Trophoblast cell (in vitro differentiated cells and primary cell): ENCODE data around the gene UQCC3.

Source experiments
- DNase-seq, 2 donors: peaks; one replicate each; pipeline ENCODE4 v3.0.0-alpha.2; 2016
- H2AFZ ChIP-seq: 2 replicates; pipeline ENCODE4 v1.6.1; 2013; ENCODE audit warnings: low read length, moderate library complexity, mild to moderate bottlenecking; ENCODE audit not compliant: insufficient read depth, poor library complexity
- H2AK5ac ChIP-seq: 2 replicates; pipeline ENCODE4 v1.6.1; 2013; ENCODE audit warnings: mild to moderate bottlenecking, low read length
- H2BK120ac ChIP-seq: 2 replicates; pipeline ENCODE4 v1.6.1; 2013; ENCODE audit warnings: low read length, mild to moderate bottlenecking, moderate library complexity; ENCODE audit not compliant: insufficient read depth, poor library complexity
- H2BK12ac ChIP-seq: 2 replicates; pipeline ENCODE4 v1.6.1; 2013; ENCODE audit warnings: mild to moderate bottlenecking, low read length, moderate library complexity
- H2BK5ac ChIP-seq: 2 replicates; pipeline ENCODE4 v1.6.1; 2013; ENCODE audit warnings: low read length, low read depth, moderate library complexity, mild to moderate bottlenecking; ENCODE audit not compliant: poor library complexity
- H3K14ac ChIP-seq: 2 replicates; pipeline ENCODE4 v1.6.1; 2013; ENCODE audit warnings: mild to moderate bottlenecking, low read length
- H3K18ac ChIP-seq: 2 replicates; pipeline ENCODE4 v1.6.1; 2013; ENCODE audit warnings: mild to moderate bottlenecking, low read length
- H3K23ac ChIP-seq: 2 replicates; pipeline ENCODE4 v1.6.1; 2013; ENCODE audit warnings: low read length
- H3K27ac ChIP-seq: 2 replicates; pipeline ENCODE4 v1.5.1; 2013; ENCODE audit warnings: low read depth, mild to moderate bottlenecking, inconsistent platforms, low read length, moderate library complexity
- H3K27me3 ChIP-seq: 2 replicates; pipeline ENCODE4 v1.6.1; 2013; ENCODE audit warnings: inconsistent platforms, mild to moderate bottlenecking, low read length, moderate library complexity; ENCODE audit not compliant: insufficient read depth
- H3K36me3 ChIP-seq, 2 experiments: 1 replicate in 1 of 2; 2 replicates in 1 of 2; pipeline ENCODE4 v1.6.1; 2013; ENCODE audit warnings: low read length in 2 of 2, mild to moderate bottlenecking in 2 of 2, moderate library complexity in 1 of 2; ENCODE audit not compliant: insufficient read depth in 2 of 2, control insufficient read depth in 1 of 2
- H3K4ac ChIP-seq: 2 replicates; pipeline ENCODE4 v1.6.1; 2013; ENCODE audit warnings: low read depth, mild to moderate bottlenecking, low read length, moderate library complexity
- H3K4me1 ChIP-seq, 2 experiments: 1 replicate in 1 of 2; 2 replicates in 1 of 2; pipeline ENCODE4 v1.6.1; 2013; ENCODE audit warnings: low read length in 2 of 2, mild to moderate bottlenecking in 2 of 2, moderate library complexity in 1 of 2; ENCODE audit not compliant: insufficient read depth in 2 of 2, control insufficient read depth in 1 of 2
- H3K4me2 ChIP-seq: 2 replicates; pipeline ENCODE4 v1.6.1; 2013; ENCODE audit warnings: inconsistent platforms, mild to moderate bottlenecking, low read length, moderate library complexity
- H3K4me3 ChIP-seq: 2 replicates; pipeline ENCODE4 v1.5.1; 2013; ENCODE audit warnings: mild to moderate bottlenecking, low read depth, low read length, inconsistent platforms
- H3K79me1 ChIP-seq: one replicate; pipeline ENCODE4 v1.6.1; 2013; ENCODE audit warnings: low read length
- H3K79me2 ChIP-seq: 2 replicates; pipeline ENCODE4 v1.6.1; 2013; ENCODE audit warnings: low read length, mild to moderate bottlenecking; ENCODE audit not compliant: control insufficient read depth, insufficient read depth, poor library complexity
- H3K9ac ChIP-seq: 2 replicates; pipeline ENCODE4 v1.6.1; 2013; ENCODE audit warnings: mild to moderate bottlenecking, low read length
- H3K9me3 ChIP-seq: 2 replicates; pipeline ENCODE4 v1.6.1; 2013; ENCODE audit warnings: low read depth, mild to moderate bottlenecking, control low read depth, inconsistent platforms, low read length; ENCODE audit not compliant: insufficient read depth
- H4K12ac ChIP-seq: 2 replicates; pipeline ENCODE4 v1.6.1; 2013; ENCODE audit warnings: low read depth, mild to moderate bottlenecking, low read length, moderate library complexity
- H4K8ac ChIP-seq: 2 replicates; pipeline ENCODE4 v1.6.1; 2013; ENCODE audit warnings: low read depth, mild to moderate bottlenecking, low read length, moderate library complexity
- H4K91ac ChIP-seq: one replicate; pipeline ENCODE4 v1.6.1; 2013; ENCODE audit warnings: low read depth, mild to moderate bottlenecking, low read length, moderate library complexity
- WGBS: extraction: QIAGEN DNeasy Blood & Tissue Kit; methylation state at CpG from one replicate; pipeline ENCODE4 v1.1.7; 2013; ENCODE audit warnings: missing lambda C conversion rate; ENCODE audit not compliant: insufficient read length, insufficient coverage; ENCODE audit errors: extremely low coverage; 5-methylcytosine and 5-hydroxymethylcytosine counted together

Gene UQCC3

GRCh38 chr11:62647609-62648005 is 23.9 kb upstream of the UQCC3 start:
- Histone ChIP-seq H3K4me3 (no peak overlapping the region), H4K8ac (no peak overlapping the region), H3K27me3 (no peaks in the 10 kb centered on the region), H4K91ac (no peak overlapping the region), H2AFZ (no peak overlapping the region), H3K4me2 (no peak overlapping the region), H3K18ac (no peak overlapping the region), H3K79me2 (peaks cover 12% of the 10 kb centered on the region), H3K27ac (no peak overlapping the region), H2AK5ac (no peak overlapping the region), H4K12ac (no peak overlapping the region), H2BK12ac (no peak overlapping the region), H3K79me1 (peaks cover 7% of the 10 kb centered on the region), H3K36me3 (peaks cover 30 to 35% of the 10 kb centered on the region in 2 experiments), H3K9ac (no peak overlapping the region), H3K14ac (no peak overlapping the region), H3K4me1 (peaks cover 8 to 14% of the 10 kb centered on the region in 2 experiments), H3K9me3 (no peaks in the 10 kb centered on the region), H2BK120ac (no peak overlapping the region), H3K23ac (no peak overlapping the region), H2BK5ac (no peak overlapping the region), H3K4ac (no peak overlapping the region)
- WGBS: no CpG with 5 or more reads among the region's 6 CpGs
- no peak for DNase-seq

- Histone ChIP-seq H3K4me2 (no peak overlapping the region), H4K12ac (no peak overlapping the region), H2BK5ac (no peak overlapping the region), H3K27ac (no peak overlapping the region), H3K9ac (no peak overlapping the region), H2BK120ac (no peak overlapping the region), H2AK5ac (no peak overlapping the region), H3K36me3 (peaks cover 30 to 35% of the 10 kb centered on the region in 2 experiments), H2AFZ (no peak overlapping the region), H3K9me3 (no peaks in the 10 kb centered on the region), H3K4me1 (peaks cover 9 to 15% of the 10 kb centered on the region in 2 experiments), H4K8ac (no peak overlapping the region), H4K91ac (no peak overlapping the region), H3K18ac (no peak overlapping the region), H3K23ac (no peak overlapping the region), H3K4ac (no peak overlapping the region), H3K14ac (no peak overlapping the region), H2BK12ac (no peak overlapping the region), H3K4me3 (no peak overlapping the region), H3K79me2 (peaks cover 17% of the 10 kb centered on the region), H3K27me3 (no peaks in the 10 kb centered on the region), H3K79me1 (peaks cover 13% of the 10 kb centered on the region)
- no peak for DNase-seq
- no CpG with 5 or more reads among the region's 24 CpGs for WGBS
These were observed 23.1 kb upstream of the UQCC3 start for GRCh38 chr11:62648185-62648966.

- Histone ChIP-seq H2AFZ (no peak overlapping the region), H3K27ac (no peak overlapping the region), H3K4me1 (peaks cover 10 to 17% of the 10 kb centered on the region in 2 experiments), H4K8ac (no peak overlapping the region), H3K18ac (no peak overlapping the region), H3K4me3 (no peak overlapping the region), H2BK5ac (no peak overlapping the region), H3K4ac (no peak overlapping the region), H3K23ac (no peak overlapping the region), H3K9me3 (no peaks in the 10 kb centered on the region), H2AK5ac (no peak overlapping the region), H4K91ac (no peak overlapping the region), H2BK120ac (no peak overlapping the region), H2BK12ac (no peak overlapping the region), H3K9ac (no peak overlapping the region), H3K14ac (no peak overlapping the region), H3K4me2 (no peak overlapping the region), H3K36me3 (peaks cover 27 to 31% of the 10 kb centered on the region in 2 experiments), H4K12ac (no peak overlapping the region), H3K79me2 (peaks cover 17% of the 10 kb centered on the region), H3K27me3 (no peaks in the 10 kb centered on the region), H3K79me1 (peaks cover 15% of the 10 kb centered on the region)
- no peak for DNase-seq
- WGBS: no CpG with 5 or more reads among the region's 11 CpGs
These were observed 22.5 kb upstream of the UQCC3 start for GRCh38 chr11:62648967-62649364.

- no peak overlapping the region for H2AFZ ChIP-seq
- H3K4me3 ChIP-seq: no peak overlapping the region
- no peak overlapping the region for H3K9ac ChIP-seq
- H3K4me1 ChIP-seq: peaks cover 10 to 17% of the 10 kb centered on the region in 2 experiments
- peaks cover 17% of the 10 kb centered on the region for H3K79me2 ChIP-seq
- no CpG with 5 or more reads among the region's 11 CpGs for WGBS
- H2AK5ac ChIP-seq: no peak overlapping the region
- no peak overlapping the region for H3K4me2 ChIP-seq
- peaks cover 15% of the 10 kb centered on the region for H3K79me1 ChIP-seq
- no peak overlapping the region for H3K27ac ChIP-seq
- H4K91ac ChIP-seq: no peak overlapping the region
- no peak overlapping the region for H4K12ac ChIP-seq
- no peaks in the 10 kb centered on the region for H3K9me3 ChIP-seq
- no peak overlapping the region for H3K14ac ChIP-seq
- H2BK12ac ChIP-seq: no peak overlapping the region
- H2BK5ac ChIP-seq: no peak overlapping the region
- no peak overlapping the region for H4K8ac ChIP-seq
- H3K23ac ChIP-seq: no peak overlapping the region
- no peak overlapping the region for H2BK120ac ChIP-seq
- DNase-seq: no peak
- no peak overlapping the region for H3K18ac ChIP-seq
- no peak overlapping the region for H3K4ac ChIP-seq
- peaks cover 23 to 26% of the 10 kb centered on the region in 2 experiments for H3K36me3 ChIP-seq
- H3K27me3 ChIP-seq: no peaks in the 10 kb centered on the region
These were observed 22.0 kb upstream of the UQCC3 start for GRCh38 chr11:62649486-62649885.
